ENCODE results near the gene FAM184A. TPM values are rescaled to one million over a fixed set of nuclear protein-coding genes. Genes with fewer than 3 reads are reported as not detected.
A peak's percentile ranks its signal among the peaks of the same experiment; 100 is the strongest.

The FAM184A gene
- total and polyA plus RNA-seq, 5 experiments from 2014 or later, result 0.51 to 5.3 (median 2.2) TPM

DNA sequence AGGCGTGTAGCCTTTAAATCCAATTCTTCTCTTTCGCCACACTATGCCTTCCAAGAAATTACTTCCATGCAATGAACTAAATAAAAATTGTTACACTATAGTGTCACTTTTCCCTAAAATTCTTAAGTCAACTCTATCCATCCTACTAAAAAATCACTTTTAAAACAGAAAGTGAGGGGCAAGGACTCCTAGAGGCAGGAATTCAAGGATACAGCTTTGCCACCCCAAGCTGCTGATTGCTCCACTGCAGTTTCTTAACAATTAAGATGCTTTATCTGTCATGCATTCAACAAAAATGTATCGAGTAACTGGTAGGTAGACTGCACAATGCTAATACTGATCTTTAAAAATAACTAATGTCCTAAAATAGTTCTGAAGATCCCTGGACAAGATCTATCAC, 147.8 kb downstream of the FAM184A start:
- Mint-ChIP-seq H3K4me3 (no peak overlapping the region), H3K27ac (no peak overlapping the region), H3K4me1 (peaks cover 10 to 42% (median 31%) of the 10 kb centered on the region in 4 donors), H3K27me3 (no peaks in the 10 kb centered on the region), H3K36me3 (peaks cover 4 to 64% (median 25%) of the 10 kb centered on the region in 3 donors), H3K9me3 (no peaks in the 10 kb centered on the region)
- DNase-seq (no peak), ATAC-seq (no peak)
- POLR2A ChIA-PET, result no interaction called here

DNA sequence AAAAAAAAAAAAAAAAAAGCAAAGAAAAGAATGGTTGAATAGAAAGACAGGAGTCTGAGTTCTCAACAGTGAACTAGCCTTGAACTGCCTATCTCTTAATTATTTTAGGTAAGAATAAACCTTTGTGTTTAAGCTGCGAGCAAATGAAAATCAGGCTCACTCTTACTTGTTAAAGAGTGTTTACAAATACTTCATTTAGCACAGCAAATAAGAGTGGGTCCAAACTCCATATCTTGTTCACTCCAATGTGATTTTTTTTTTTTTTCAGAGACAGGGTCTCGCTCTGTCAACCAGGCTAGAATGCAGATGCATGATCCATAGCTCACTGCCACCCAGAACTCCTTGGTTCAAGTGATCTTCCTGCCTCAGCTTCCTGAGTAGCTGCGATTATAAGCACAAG, 155.4 kb downstream of the FAM184A start:
- no peak overlapping the region for H3K4me3 Mint-ChIP-seq
- H3K27me3 Mint-ChIP-seq, result no peaks in the 10 kb centered on the region
- peaks cover 4 to 10% (median 5%) of the 10 kb centered on the region in 4 donors for H3K4me1 Mint-ChIP-seq
- peaks cover 8 to 91% (median 33%) of the 10 kb centered on the region in 3 donors for H3K36me3 Mint-ChIP-seq
- ATAC-seq (no peak), DNase-seq (no peak)
- H3K9me3 Mint-ChIP-seq, result no peaks in the 10 kb centered on the region
- POLR2A ChIA-PET, result no interaction called here
- no peak overlapping the region for H3K27ac Mint-ChIP-seq

DNA sequence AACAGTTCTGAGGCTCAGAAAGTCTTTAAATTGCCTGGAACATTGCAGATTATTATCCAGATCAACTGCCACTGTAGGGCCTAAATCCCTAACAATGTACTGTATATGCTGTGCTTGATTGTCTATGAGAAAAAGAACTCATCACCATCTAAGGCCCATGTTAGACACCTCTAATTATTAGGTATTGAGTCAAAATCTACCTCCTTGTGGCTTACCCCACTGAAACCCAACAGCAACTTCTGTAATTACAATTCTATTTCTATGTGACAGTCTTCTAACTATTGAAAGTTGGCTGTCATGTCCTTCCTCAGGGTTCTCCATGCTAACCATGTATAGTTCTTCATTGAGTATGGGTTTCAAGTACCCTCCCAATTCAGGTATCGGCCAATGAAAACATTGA, 157.4 kb downstream of the FAM184A start:
- peaks cover 3 to 91% (median 27%) of the 10 kb centered on the region in 3 donors for H3K36me3 Mint-ChIP-seq
- H3K27ac Mint-ChIP-seq, result peak overlapping the region in 1 of 10 donors; percentile 52
- POLR2A ChIA-PET, result interaction anchor here (0.8 kb wide), 1 partner anchor 286 kb away, joined by 3 read pairs; no protein-coding TSS in a partner anchor
- peaks cover 0 to 4% (median 4%) of the 10 kb centered on the region in 4 donors for H3K4me1 Mint-ChIP-seq
- H3K27me3 Mint-ChIP-seq, result no peaks in the 10 kb centered on the region
- ATAC-seq (no peak), DNase-seq (no peak)
- H3K4me3 Mint-ChIP-seq, result no peak overlapping the region
- no peaks in the 10 kb centered on the region for H3K9me3 Mint-ChIP-seq

DNA sequence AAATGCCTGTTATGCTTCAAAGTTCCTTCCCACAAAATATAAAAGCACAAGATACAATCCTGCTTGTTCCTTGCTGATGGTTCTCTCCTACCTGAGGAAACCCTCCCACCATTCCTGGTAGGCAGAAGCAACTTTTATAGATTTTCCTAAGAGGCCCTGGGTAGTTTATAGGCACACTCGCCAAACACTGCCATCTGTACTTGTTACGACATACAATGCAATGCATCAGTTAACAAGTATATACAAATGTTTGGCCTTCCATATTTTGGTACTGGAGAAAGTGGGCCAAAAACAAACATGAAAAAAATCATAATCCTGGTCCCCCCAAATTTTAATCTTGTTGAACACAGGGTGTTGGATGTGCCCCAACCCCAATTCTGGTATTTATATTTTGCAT, 160.1 kb downstream of the FAM184A start:
- DNase-seq (no peak), ATAC-seq (no peak)
- Mint-ChIP-seq H3K27me3 (no peaks in the 10 kb centered on the region), H3K4me1 (peaks cover 0 to 5% (median 2%) of the 10 kb centered on the region in 4 donors), H3K9me3 (no peaks in the 10 kb centered on the region), H3K36me3 (peaks cover 0 to 88% (median 31%) of the 10 kb centered on the region in 3 donors), H3K27ac (peak overlapping the region in 3 of 10 donors; percentile 16 to 40 (median 37)), H3K4me3 (no peak overlapping the region)
- POLR2A ChIA-PET, result interaction anchor here (0.9 kb wide), 1 partner anchor 24 kb away, joined by 4 read pairs; the partner anchor contains the start of gene ASF1A

DNA sequence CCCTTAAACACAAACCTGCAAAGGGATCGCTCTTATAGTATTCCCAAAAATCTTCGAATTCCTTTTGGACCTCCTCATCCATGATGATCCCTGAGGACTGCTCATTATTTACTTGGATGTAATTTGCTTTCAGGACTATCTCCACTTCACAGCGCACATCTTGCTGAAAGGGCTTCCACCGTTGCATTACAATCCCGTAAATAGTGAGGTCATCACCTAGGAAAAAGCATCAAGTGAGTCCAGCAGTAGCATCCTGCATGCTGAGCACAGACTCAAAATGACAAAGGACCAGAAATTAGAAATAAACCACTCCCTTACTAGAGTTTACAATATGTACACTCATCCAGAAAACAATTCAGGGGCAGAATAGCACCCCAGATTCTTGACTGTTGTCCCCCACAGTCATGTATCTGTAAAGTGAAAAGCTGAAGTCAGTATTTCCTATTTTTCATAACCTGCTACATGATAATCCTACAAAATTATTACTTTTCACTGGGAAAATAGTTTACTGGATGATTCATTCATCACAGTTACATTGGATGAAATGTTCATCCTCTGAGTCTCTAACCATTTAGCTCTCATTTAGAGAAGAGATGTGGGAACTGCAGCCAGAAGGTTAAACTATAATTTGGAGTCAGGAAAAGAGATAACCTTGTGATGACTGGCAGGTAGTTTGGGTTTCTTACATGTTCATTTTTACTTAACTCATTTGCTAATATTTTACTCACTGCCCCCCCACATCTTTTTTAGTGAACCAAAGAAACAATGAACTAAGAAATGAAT, 160.7 kb downstream of the FAM184A start:
- Mint-ChIP-seq H3K9me3 (no peaks in the 10 kb centered on the region), H3K27me3 (no peaks in the 10 kb centered on the region), H3K27ac (peak overlapping the region in 4 of 10 donors; percentile 16 to 40 (median 32)), H3K4me3 (no peak overlapping the region), H3K36me3 (peaks cover 0 to 89% (median 31%) of the 10 kb centered on the region in 3 donors), H3K4me1 (peaks cover 0 to 5% (median 3%) of the 10 kb centered on the region in 4 donors)
- POLR2A ChIA-PET, result interaction anchor here (0.7 to 0.9 kb wide), 2 partner anchors 17 to 24 kb away, joined by 4 read pairs; partner anchors contain the start of genes ASF1A and MCM9
- DNase-seq (no peak), ATAC-seq (no peak)

DNA sequence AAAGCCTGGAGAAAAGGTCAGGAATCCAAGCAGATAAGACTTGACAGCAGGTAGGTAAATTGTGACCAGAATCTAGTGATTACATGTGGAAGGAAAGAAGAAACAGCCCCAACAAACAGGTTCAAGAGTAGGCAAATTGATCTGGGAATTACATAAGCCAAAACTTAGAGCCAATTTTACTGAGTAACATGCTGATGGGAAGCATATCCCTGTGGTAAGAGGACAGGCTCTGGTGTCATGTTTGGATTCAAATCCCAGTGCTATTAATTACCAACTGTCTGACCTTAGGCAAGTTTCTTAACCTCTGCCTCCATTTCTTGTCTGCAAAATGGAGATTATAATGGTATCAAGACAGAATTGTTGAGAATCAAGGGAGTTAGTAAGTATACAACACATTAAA, 163.9 kb downstream of the FAM184A start:
- Mint-ChIP-seq H3K4me1 (peaks cover 0 to 5% (median 3%) of the 10 kb centered on the region in 4 donors), H3K36me3 (peaks cover 5 to 80% (median 22%) of the 10 kb centered on the region in 3 donors), H3K27me3 (no peaks in the 10 kb centered on the region), H3K9me3 (no peaks in the 10 kb centered on the region), H3K27ac (peak overlapping the region in 7 of 10 donors; percentile 6 to 50 (median 27)), H3K4me3 (no peak overlapping the region)
- ATAC-seq (no peak), DNase-seq (no peak)
- POLR2A ChIA-PET, result no interaction called here

DNA sequence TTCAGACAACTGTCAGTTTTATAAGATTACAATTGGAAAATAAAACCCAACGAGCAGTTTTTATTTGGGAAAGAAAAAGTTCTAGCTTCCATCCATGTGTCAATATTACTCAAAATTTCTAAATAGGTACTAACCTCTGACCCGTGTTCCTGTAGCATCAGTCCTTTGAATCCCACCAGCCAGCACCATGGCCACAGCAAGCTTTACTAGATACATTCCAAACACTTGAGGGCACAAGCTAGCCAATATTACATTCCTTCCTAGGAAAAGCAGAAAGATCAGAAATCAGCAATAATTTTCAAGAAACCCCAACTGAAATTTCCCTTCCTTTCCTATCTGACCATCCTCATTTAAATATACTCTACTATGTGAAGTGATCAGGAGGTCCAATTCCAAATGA, 165.3 kb downstream of the FAM184A start:
- H3K27ac Mint-ChIP-seq, result peak overlapping the region in 7 of 10 donors; percentile 16 to 78 (median 42)
- peaks cover 0 to 5% (median 3%) of the 10 kb centered on the region in 4 donors for H3K4me1 Mint-ChIP-seq

DNA sequence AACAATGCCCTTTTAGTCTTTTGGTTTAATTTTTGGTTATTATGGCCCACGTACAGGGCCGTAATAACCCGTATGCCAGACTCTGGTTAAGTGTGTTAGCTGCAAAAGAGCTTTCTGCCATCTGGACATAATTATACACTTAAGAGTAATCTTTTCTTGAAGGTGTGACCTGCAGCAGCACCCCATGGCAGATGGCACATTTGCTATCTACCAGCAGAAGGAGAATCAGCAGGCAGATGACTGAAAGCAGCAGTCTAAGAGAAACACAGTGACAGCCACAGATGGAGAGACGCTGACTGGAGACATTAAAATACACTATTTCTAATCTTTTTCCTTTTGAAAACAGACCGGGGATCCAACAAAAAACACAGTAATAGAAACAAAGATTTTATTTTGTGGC, 165.8 kb downstream of the FAM184A start:
- POLR2A ChIA-PET, result no interaction called here
- Mint-ChIP-seq H3K9me3 (no peaks in the 10 kb centered on the region), H3K36me3 (peaks cover 5 to 76% (median 25%) of the 10 kb centered on the region in 3 donors), H3K27me3 (no peaks in the 10 kb centered on the region), H3K4me1 (peaks cover 0 to 5% (median 3%) of the 10 kb centered on the region in 4 donors), H3K27ac (peak overlapping the region in 7 of 10 donors; percentile 5 to 77 (median 43)), H3K4me3 (no peak overlapping the region)
- ATAC-seq (no peak), DNase-seq (no peak)

More for the DNA sequence above, 165.3 kb downstream of the FAM184A start:
- no peak for DNase-seq
- peaks cover 5 to 76% (median 22%) of the 10 kb centered on the region in 3 donors for H3K36me3 Mint-ChIP-seq
- ATAC-seq, result no peak
- no peak overlapping the region for H3K4me3 Mint-ChIP-seq
- no peaks in the 10 kb centered on the region for H3K9me3 Mint-ChIP-seq
- no peaks in the 10 kb centered on the region for H3K27me3 Mint-ChIP-seq
- POLR2A ChIA-PET, result no interaction called here

Small RNA genes lying within 50 kb of the gene (microRNA-seq; reads per million reads assigned to microRNA genes)
- 1.4 reads per million for gene MIR548B (ENCODE audit: borderline microRNAs expressed)

Other genes starting within 250 kb of the FAM184A start
- gene ASF1A, start 184.5 kb downstream of the FAM184A start, total RNA-seq, result 10 to 100 TPM; 61.2 to 70.9 TPM
- gene ASF1A, start 184.5 kb downstream of the FAM184A start, polyA plus RNA-seq, result 10 to 100 TPM; 45.3 to 58.8 (median 47.7) TPM
- gene MCM9, start 143.5 kb downstream of the FAM184A start, total RNA-seq, result 10 to 100 TPM; 31.0 to 34.2 TPM
- gene MCM9, start 143.5 kb downstream of the FAM184A start, polyA plus RNA-seq, result 10 to 100 TPM in 2 of 3 donors, 1 to 10 TPM in 1; 9.3 to 12.2 (median 10.7) TPM

Measured in naive thymus-derived CD8-positive, alpha-beta T cell (primary cell).